Endothelial cell of umbilical vein (primary cell): ENCODE measurements around the gene PPFIBP2. TPM values are rescaled to one million over a fixed set of nuclear protein-coding genes. Genes with fewer than 3 reads are reported as not detected.
A peak's percentile ranks its signal among the peaks of the same experiment; 100 is the strongest.

ENCODE experiments used
- BruUV-seq: library from RNA; stranded (reverse); fragments of 400-500 nt; replicated peaks from 2 replicates; lab custom pipeline; 2021; lab: Mats Ljungman, UMichigan
- CTCF ChIA-PET: fragments of 300-600, 350-600 bp; sonication (Branson Sonifier 250); formaldehyde crosslinking; loops from one replicate; lab custom pipeline; 2021; ENCODE audit warnings: antibody characterized with exemption, inconsistent platforms; lab: Charles Lee
- POLR2A ChIA-PET: fragments of 300-600, 350-600 bp; sonication (Branson Sonifier 250); formaldehyde crosslinking; loops from one replicate; lab custom pipeline; 2021; ENCODE audit warnings: antibody characterized with exemption, inconsistent platforms; lab: Charles Lee
- DNase-seq: peaks from one replicate; pipeline ENCODE4 v3.0.0-alpha.2; 2011; ENCODE audit warnings: low read depth, low spot score
- FAIRE-seq: peaks from 2 replicates; lab custom pipeline; 2011; peaks lifted over from hg19 to GRCh38; lab: Jason Lieb, UNC
- H2AFZ ChIP-seq: 2 replicates; pipeline ENCODE4 v1.6.0; 2012; ENCODE audit warnings: low read depth, low read length, control low read depth, inconsistent platforms
- H3K27ac ChIP-seq: 2 replicates; pipeline ENCODE4 v1.5.1; 2011; ENCODE audit warnings: low read depth, mild to moderate bottlenecking, control low read depth, low read length, moderate library complexity; ENCODE audit not compliant: insufficient read depth
- H3K27me3 ChIP-seq, 2 experiments: 2 replicates each; pipeline versions ENCODE4 v1.6.0 to v1.6.1; 2011; ENCODE audit warnings: low read length in 2 of 2, mixed read lengths in 1 of 2; ENCODE audit not compliant: control insufficient read depth in 2 of 2, insufficient read depth in 2 of 2
- H3K36me3 ChIP-seq, 2 experiments: 2 replicates in 1 of 2; 3 replicates in 1 of 2; pipeline ENCODE4 v1.5.1; 2011; ENCODE audit warnings: low read length in 2 of 2, mild to moderate bottlenecking in 1 of 2, moderate library complexity in 1 of 2; ENCODE audit not compliant: control insufficient read depth in 2 of 2, insufficient read depth in 2 of 2; ENCODE audit errors: extremely low read depth in 1 of 2
- H3K4me1 ChIP-seq: 3 replicates; pipeline ENCODE4 v1.5.1; 2011; ENCODE audit warnings: mild to moderate bottlenecking, low read length; ENCODE audit not compliant: control insufficient read depth, insufficient read depth; ENCODE audit errors: extremely low read depth
- H3K4me2 ChIP-seq: 2 replicates; pipeline ENCODE4 v1.6.1; 2011; ENCODE audit warnings: low read length, control low read depth, mixed read lengths; ENCODE audit not compliant: insufficient read depth
- H3K4me3 ChIP-seq, 3 experiments: fragments of 200-600 bp in 1 of 3; sonication (generic), shearing (Covaris generic) in 1 of 3; replicated peaks in 1 of 3; 2 replicates each; pipeline ENCODE4 v1.5.1; 2011 to 2016; ENCODE audit warnings: control low read depth in 3 of 3, low read length in 3 of 3, mild to moderate bottlenecking in 2 of 3, inconsistent platforms in 1 of 3, low read depth in 1 of 3, moderate library complexity in 1 of 3; ENCODE audit not compliant: insufficient read depth in 1 of 3
- H3K79me2 ChIP-seq: 2 replicates; pipeline ENCODE4 v1.6.0; 2012; ENCODE audit warnings: low read length, inconsistent platforms; ENCODE audit not compliant: control insufficient read depth, insufficient read depth
- H3K9ac ChIP-seq: replicated peaks from 2 replicates; pipeline ENCODE3; 2011; ENCODE audit warnings: low read length, control low read depth; ENCODE audit not compliant: insufficient read depth; ENCODE audit errors: extremely low read depth
- H3K9me1 ChIP-seq: replicated peaks from 3 replicates; pipeline ENCODE4 v1.6.0; 2011; ENCODE audit warnings: mild to moderate bottlenecking, low read length; ENCODE audit not compliant: control insufficient read depth, insufficient read depth; ENCODE audit errors: extremely low read depth
- H3K9me3 ChIP-seq: replicated peaks from 2 replicates; pipeline ENCODE4 v1.5.1; 2012; ENCODE audit warnings: low read length, inconsistent platforms; ENCODE audit not compliant: control insufficient read depth, insufficient read depth
- H4K20me1 ChIP-seq: replicated peaks from 2 replicates; pipeline ENCODE3; 2011; ENCODE audit warnings: mild to moderate bottlenecking, low read length; ENCODE audit not compliant: control insufficient read depth, insufficient read depth; ENCODE audit errors: extremely low read depth
- CTCF ChIP-seq, 2 donors: IDR thresholded peaks; 1 replicate in 1 of 2; 2 replicates in 1 of 2; pipeline ENCODE4 v1.5.1; 2011; ENCODE audit warnings: low read length in 2 of 2, mild to moderate bottlenecking in 2 of 2, moderate library complexity in 2 of 2, control low read depth in 1 of 2, inconsistent platforms in 1 of 2, low read depth in 1 of 2; ENCODE audit not compliant: insufficient read depth in 1 of 2; ENCODE audit errors: extremely low read depth in 1 of 2
- EZH2 ChIP-seq: IDR thresholded peaks from 2 replicates; pipeline ENCODE4 v1.6.1; 2012; ENCODE audit warnings: borderline replicate concordance, low read depth, mild to moderate bottlenecking, moderate library complexity, low read length, inconsistent platforms; ENCODE audit not compliant: severe bottlenecking
- FOS ChIP-seq: IDR thresholded peaks from 2 replicates; pipeline ENCODE4 v1.6.1; 2011; ENCODE audit warnings: mild to moderate bottlenecking, low read length, moderate library complexity, borderline replicate concordance; ENCODE audit not compliant: insufficient read depth
- GATA2 ChIP-seq: IDR thresholded peaks from 2 replicates; pipeline ENCODE4 v1.7.0; 2011; ENCODE audit warnings: low read depth, mild to moderate bottlenecking, moderate library complexity, mixed read lengths, low read length; ENCODE audit not compliant: insufficient read length, insufficient read depth
- JUN ChIP-seq: IDR thresholded peaks from 2 replicates; pipeline ENCODE4 v1.6.1; 2011; ENCODE audit warnings: borderline replicate concordance, low read depth; ENCODE audit not compliant: insufficient read length, insufficient read depth
- MAX ChIP-seq: IDR thresholded peaks from 2 replicates; pipeline ENCODE4 v1.6.1; 2011; ENCODE audit not compliant: insufficient read depth, insufficient read length
- MYC ChIP-seq: IDR thresholded peaks from one replicate; pipeline ENCODE4 v1.6.1; 2011; ENCODE audit warnings: mild to moderate bottlenecking, low read depth, low read length
- POLR2A ChIP-seq: IDR thresholded peaks from 2 replicates; pipeline ENCODE4 v1.6.1; 2012; ENCODE audit warnings: low read depth, mild to moderate bottlenecking, control low read depth, low read length
- POLR2AphosphoS5 ChIP-seq: IDR thresholded peaks from 2 replicates; pipeline ENCODE4 v1.6.1; 2012; ENCODE audit warnings: low read depth, mild to moderate bottlenecking, control low read depth, low read length, moderate library complexity; ENCODE audit not compliant: insufficient read depth
- dilution Hi-C: fragments of 300-500 bp; cut with MboI; formaldehyde crosslinking; loops from one replicate; pipeline ENCODE4 v1.15.0; 2019; ENCODE audit warnings: low sequenced_read_pairs; ENCODE audit not compliant: extremely low pct_ligation_motif_present
- intact Hi-C: fragments of 100-400 bp; cut with micrococcal nuclease; formaldehyde crosslinking; loops from one replicate; pipeline ENCODE4 v1.10.0; 2022
- polyA plus RNA-seq, 4 experiments: library from polyadenylated mRNA; depleted of rRNA in 3 of 4; stranded (reverse) in 3 of 4; unstranded in 1 of 4; fragments of >200 nt; gene quantifications; 2 replicates each; pipeline versions ENCODE4 v1.2.1 to v1.2.3, GENCODE V29; 2011 to 2012; ENCODE audit warnings: missing spikeins in 1 of 4
- total RNA-seq: library from RNA; stranded (reverse); gene quantifications from 2 replicates; pipeline ENCODE4 v1.2.3, GENCODE V29; 2021

Gene PPFIBP2
- total and polyA plus RNA-seq, 2 donors (not counting 3 experiments of a cell fraction or from before 2014, with no cell fraction given) = 1.3 to 4.0 TPM

DNA sequence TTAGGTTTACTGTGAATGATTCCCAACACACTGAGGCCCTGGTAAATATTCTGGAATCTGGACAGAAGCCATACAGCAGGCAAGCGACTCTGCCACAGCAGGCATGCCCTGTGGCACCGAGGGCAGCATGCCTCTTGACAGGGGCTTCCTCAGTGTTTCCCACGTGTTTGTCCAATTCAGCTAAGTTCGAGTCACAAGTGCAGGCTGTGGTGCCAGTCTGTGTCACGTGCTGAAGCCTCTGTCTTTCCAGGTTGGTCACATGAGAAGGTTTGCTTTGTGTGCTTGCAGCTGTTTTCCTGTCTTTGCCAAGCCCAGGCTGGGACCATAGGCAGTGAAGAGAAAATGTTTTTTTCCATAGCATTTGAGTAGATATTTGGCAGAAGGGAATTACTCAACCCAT, 2.4 kb upstream of the PPFIBP2 start:
- Histone ChIP-seq H3K36me3 (no peaks in the 10 kb centered on the region), H2AFZ (no peak overlapping the region), H3K27ac (no peak overlapping the region), H3K4me2 (no peak overlapping the region), H3K27me3 (peaks cover 26 to 32% of the 10 kb centered on the region in 2 experiments), H3K4me3 (no peak overlapping the region), H3K9ac (no peak overlapping the region), H3K79me2 (no peaks in the 10 kb centered on the region), H3K9me3 (no peaks in the 10 kb centered on the region), H3K4me1 (peaks cover 6% of the 10 kb centered on the region), H4K20me1 (no peaks in the 10 kb centered on the region), H3K9me1 (no peaks in the 10 kb centered on the region)
- peak; percentile 86 for TF ChIP-seq MAX
- TF ChIP-seq POLR2A = no peak
- FAIRE-seq (no peak), DNase-seq (peak; percentile 65)
- no TSS peak for BruUV-seq
- CTCF ChIA-PET = interaction anchor here (0.8 to 3.7 kb wide), 6 partner anchors 60 to 154 kb away, joined by 3 to 52 read pairs (median 7); no protein-coding TSS in a partner anchor
- intact Hi-C loops = no loop called here
- POLR2A ChIA-PET = no interaction called here
- dilution Hi-C loops = no loop called here

- H3K9ac ChIP-seq = no peak overlapping the region
- dilution Hi-C loops = no loop called here
- H3K9me3 ChIP-seq = no peaks in the 10 kb centered on the region
- no peak for FAIRE-seq
- intact Hi-C loops = loop anchor here (1.0 kb wide), 6 partner anchors 59 to 182 kb away; partner anchors contain the start of gene CYB5R2
- peaks cover 6% of the 10 kb centered on the region for H3K4me1 ChIP-seq
- DNase-seq = peak; percentile 7
- no TSS peak for BruUV-seq
- no peaks in the 10 kb centered on the region for H3K36me3 ChIP-seq
- H3K79me2 ChIP-seq = no peaks in the 10 kb centered on the region
- peaks cover 26 to 32% of the 10 kb centered on the region in 2 experiments for H3K27me3 ChIP-seq
- no peaks in the 10 kb centered on the region for H3K9me1 ChIP-seq
- POLR2A ChIA-PET = no interaction called here
- TF ChIP-seq POLR2A (no peak), JUN (no peak), FOS (no peak), EZH2 (no peak), MAX (no peak), CTCF (IDR thresholded peaks at IDR 0.05; ENCODE audit: extremely low read depth in 1 of 2, insufficient read depth in 1 of 2, low read depth in 1 of 2, low read length in 2 of 2) (no peak), POLR2AphosphoS5 (no peak), MYC (no peak), GATA2 (no peak)
- CTCF ChIA-PET = interaction anchor here (0.5 to 3.7 kb wide), 10 partner anchors 9 to 182 kb away, joined by 3 to 52 read pairs (median 4); no protein-coding TSS in a partner anchor
- H2AFZ ChIP-seq = peak overlapping the region; percentile 8
- no peaks in the 10 kb centered on the region for H4K20me1 ChIP-seq
- H3K27ac ChIP-seq = no peak overlapping the region
- peak overlapping the region; percentile 70 for H3K4me2 ChIP-seq
- H3K4me3 ChIP-seq = peak overlapping the region in 1 of 3 experiments; percentile 65
These were observed 1.1 kb upstream of the PPFIBP2 start for GRCh38 chr11:7512525-7513233.
